Measurements from ENCODE around the gene FAM118A.

- no peak for TF ChIP-seq POLR2A (IDR thresholded peaks at IDR 0.05)
- TF ChIP-seq CTCF (IDR thresholded peaks at IDR 0.05) = no peak
Measured at GRCh38 chr22:45320357-45320976, 10.7 kb downstream of the FAM118A start.
